K562 (cell line): ENCODE results near the gene UMODL1.

Source experiments
- COPS2 ChIP-seq: fragments of 450-650 bp; conservative IDR thresholded peaks from 2 replicates; pipeline ENCODE4 v1.6.1; 2016; ENCODE audit warnings: mild to moderate bottlenecking, moderate library complexity
- CTCF ChIP-seq, 3 experiments: IDR thresholded peaks in 2 of 3; conservative IDR thresholded peaks in 1 of 3; 2 replicates each; pipeline ENCODE4 v1.5.1; 2011 to 2012; ENCODE audit warnings: low read length in 3 of 3, mild to moderate bottlenecking in 3 of 3, control low read depth in 2 of 3, improper control_type of control experiment in 1 of 3, inconsistent platforms in 1 of 3, low read depth in 1 of 3, mixed read lengths in 1 of 3, moderate library complexity in 1 of 3; ENCODE audit not compliant: insufficient read depth in 2 of 3
- DNMT1 ChIP-seq: fragments of 450-650 bp; IDR thresholded peaks from 2 replicates; pipeline ENCODE4 v1.6.1; 2016; ENCODE audit warnings: antibody characterized with exemption, mild to moderate bottlenecking
- MAZ ChIP-seq, 2 experiments: fragments of 450-650 bp in 1 of 2; sonication (generic) in 1 of 2; formaldehyde crosslinking; IDR thresholded peaks in 1 of 2; conservative IDR thresholded peaks in 1 of 2; 2 replicates each; pipeline versions ENCODE4 v1.4.0 to v1.5.0; 2020; ENCODE audit warnings: mild to moderate bottlenecking in 1 of 2, missing genetic modification reagents in 1 of 2
- MECOM ChIP-seq: fragments of 250-450 bp; sonication (Bioruptor Pico); IDR thresholded peaks from 2 replicates; pipeline ENCODE4 v1.8.0; 2022; ENCODE audit warnings: inconsistent platforms
- SIN3A ChIP-seq, 2 experiments: fragments of 150-350 bp in 1 of 2; IDR thresholded peaks; 2 replicates each; pipeline ENCODE4 v1.6.1; 2011 to 2016; ENCODE audit warnings: borderline replicate concordance in 2 of 2, low read depth in 2 of 2, low read length in 2 of 2, mild to moderate bottlenecking in 2 of 2, moderate library complexity in 2 of 2; ENCODE audit not compliant: control insufficient read depth in 1 of 2
- USF2 ChIP-seq: sonication (generic); formaldehyde crosslinking; IDR thresholded peaks from 2 replicates; pipeline ENCODE4 v1.5.0; 2020; ENCODE audit warnings: missing genetic modification reagents

GRCh38 chr21:42117229-42117966 lies 46.3 kb downstream of the UMODL1 start:
- TF ChIP-seq CTCF (IDR thresholded peaks at IDR 0.05 in 2 of 3, conservative IDR thresholded peaks at IDR 0.05 in 1 of 3; ENCODE audit: insufficient read depth in 2 of 3, low read depth in 1 of 3, low read length in 3 of 3), result peak; percentile 87 to 93 (median 93)
- no peak for TF ChIP-seq COPS2
- no peak for TF ChIP-seq USF2 (CRISPR knock-in tag)
- TF ChIP-seq DNMT1, result no peak
- no peak for TF ChIP-seq MAZ (CRISPR knock-in tag; conservative IDR thresholded peaks at IDR 0.05 in 1 of 2, IDR thresholded peaks at IDR 0.05 in 1 of 2)
- TF ChIP-seq SIN3A (IDR thresholded peaks at IDR 0.05; ENCODE audit: borderline replicate concordance in 2 of 2, control insufficient read depth in 1 of 2, low read depth in 2 of 2, low read length in 2 of 2), result no peak
- TF ChIP-seq MECOM, result no peak
